ENCODE measurements around the gene CTNNA3. TPM values are rescaled to one million over a fixed set of nuclear protein-coding genes. Genes with fewer than 3 reads are reported as not detected.

CTNNA3 gene
- total RNA-seq, 2 donors from 2014 or later = 0.37 to 1.1 TPM

DNA sequence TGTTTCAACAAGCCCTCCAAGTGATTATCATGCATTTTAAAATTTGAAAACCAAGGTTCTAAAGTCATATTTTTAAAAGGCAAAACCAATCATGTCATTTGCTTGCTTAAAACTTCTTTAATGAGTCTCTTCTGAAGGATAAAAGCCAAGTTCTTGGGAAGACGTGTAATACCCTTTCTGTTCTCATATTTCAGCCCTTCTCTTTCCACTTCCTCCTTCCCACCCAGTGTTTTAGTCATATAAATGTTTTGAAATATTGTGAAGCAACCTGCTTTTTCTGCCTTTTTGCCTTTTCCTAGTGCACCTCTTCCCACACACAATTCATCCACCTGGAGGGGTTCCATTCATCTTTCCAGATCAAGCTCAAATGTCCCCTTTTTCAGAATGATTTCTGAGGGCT is 981.3 kb downstream of the CTNNA3 start:
- Histone ChIP-seq H3K36me3 (no peaks in the 10 kb centered on the region), H3K9me3 (no peaks in the 10 kb centered on the region), H3K4me1 (peaks cover 5% of the 10 kb centered on the region), H3K9ac (ENCODE audit: low read depth in 2 of 2, low read length in 2 of 2) (no peak overlapping the region), H3K27me3 (no peaks in the 10 kb centered on the region), H3K4me3 (no peak overlapping the region), H3K27ac (no peak overlapping the region)
- no peak for TF ChIP-seq CTCF (IDR thresholded peaks at IDR 0.05)
- no peak for DNase-seq
- intact Hi-C loops (cut with DNase I) = no loop called here

DNA sequence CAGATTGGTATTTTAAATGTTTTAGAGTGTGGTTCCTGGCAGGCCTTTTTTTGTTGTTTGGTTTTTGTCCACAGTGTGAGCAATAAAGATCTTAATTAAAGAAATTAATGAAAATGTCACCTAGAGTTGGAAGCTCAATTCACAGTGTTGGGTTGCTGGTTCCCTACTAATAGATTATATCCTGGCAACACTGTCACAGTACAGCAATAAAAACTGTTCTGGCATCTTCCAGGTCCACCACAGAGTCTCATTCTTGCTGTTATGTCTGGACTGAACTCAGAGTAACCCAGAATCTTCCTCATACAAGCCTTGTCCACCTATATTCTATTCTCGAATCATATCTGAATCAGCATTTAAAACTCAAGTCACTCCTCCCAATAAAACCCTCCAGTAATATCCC is 982.6 kb downstream of the CTNNA3 start:
- Histone ChIP-seq H3K9me3 (no peaks in the 10 kb centered on the region), H3K27ac (no peak overlapping the region), H3K36me3 (no peaks in the 10 kb centered on the region), H3K27me3 (no peaks in the 10 kb centered on the region), H3K4me3 (no peak overlapping the region), H3K4me1 (peaks cover 5% of the 10 kb centered on the region), H3K9ac (ENCODE audit: low read depth in 2 of 2, low read length in 2 of 2) (no peak overlapping the region)
- no peak for DNase-seq
- intact Hi-C loops (cut with DNase I) = no loop called here
- TF ChIP-seq CTCF (IDR thresholded peaks at IDR 0.05) = no peak

- no peaks in the 10 kb centered on the region for H3K36me3 ChIP-seq
- no peaks in the 10 kb centered on the region for H3K9me3 ChIP-seq
- H3K27me3 ChIP-seq = no peaks in the 10 kb centered on the region
- H3K27ac ChIP-seq = no peak overlapping the region
- H3K4me1 ChIP-seq = no peaks in the 10 kb centered on the region
- no peak overlapping the region for H3K4me3 ChIP-seq
- TF ChIP-seq CTCF (IDR thresholded peaks at IDR 0.05) = no peak
- no peak overlapping the region for H3K9ac ChIP-seq (ENCODE audit: low read depth in 2 of 2, low read length in 2 of 2)
- no peak for DNase-seq
- intact Hi-C loops (cut with DNase I) = no loop called here
Measured at GRCh38 chr10:66698069-66698468, 997.9 kb downstream of the CTNNA3 start.

DNA sequence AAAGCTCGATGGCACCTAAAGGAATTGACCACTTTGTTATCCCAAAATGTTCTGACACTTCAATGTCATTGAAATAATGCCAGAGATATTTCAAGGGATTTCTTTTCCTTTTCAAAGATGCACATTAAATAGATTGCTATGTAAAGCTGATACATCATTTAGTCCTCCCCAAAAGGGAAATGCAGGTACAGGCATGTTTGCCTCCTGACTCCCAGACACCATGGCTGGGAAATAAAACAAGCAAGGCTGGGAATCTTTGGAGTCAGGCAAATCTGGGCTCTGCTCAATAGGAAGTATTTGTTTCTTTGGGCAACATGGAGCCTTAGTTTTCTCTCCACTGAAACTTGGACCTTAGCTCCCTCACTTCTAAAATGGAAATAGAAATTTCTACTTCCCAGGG is 1000.9 kb downstream of the CTNNA3 start:
- H3K27ac ChIP-seq = no peak overlapping the region
- DNase-seq = no peak
- H3K9me3 ChIP-seq = no peaks in the 10 kb centered on the region
- no peaks in the 10 kb centered on the region for H3K4me1 ChIP-seq
- intact Hi-C loops (cut with DNase I) = no loop called here
- H3K27me3 ChIP-seq = no peaks in the 10 kb centered on the region
- H3K36me3 ChIP-seq = no peaks in the 10 kb centered on the region
- no peak overlapping the region for H3K4me3 ChIP-seq
- no peak overlapping the region for H3K9ac ChIP-seq (ENCODE audit: low read depth in 2 of 2, low read length in 2 of 2)
- no peak for TF ChIP-seq CTCF (IDR thresholded peaks at IDR 0.05)

- Histone ChIP-seq H3K4me1 (no peaks in the 10 kb centered on the region), H3K36me3 (no peaks in the 10 kb centered on the region), H3K9me3 (no peaks in the 10 kb centered on the region), H3K27ac (no peak overlapping the region), H3K4me3 (no peak overlapping the region), H3K9ac (ENCODE audit: low read depth in 2 of 2, low read length in 2 of 2) (no peak overlapping the region), H3K27me3 (no peaks in the 10 kb centered on the region)
- intact Hi-C loops (cut with DNase I) = no loop called here
- no peak for TF ChIP-seq CTCF (IDR thresholded peaks at IDR 0.05)
- no peak for DNase-seq
Measured at GRCh38 chr10:66684581-66684980, 1011.4 kb downstream of the CTNNA3 start.

GRCh38 chr10:66680886-66681285 is 1015.1 kb downstream of the CTNNA3 start:
- Histone ChIP-seq H3K9ac (ENCODE audit: low read depth in 2 of 2, low read length in 2 of 2) (no peak overlapping the region), H3K27me3 (no peaks in the 10 kb centered on the region), H3K27ac (no peak overlapping the region), H3K36me3 (no peaks in the 10 kb centered on the region), H3K9me3 (no peaks in the 10 kb centered on the region), H3K4me3 (no peak overlapping the region), H3K4me1 (no peaks in the 10 kb centered on the region)
- DNase-seq = no peak
- intact Hi-C loops (cut with DNase I) = no loop called here
- no peak for TF ChIP-seq CTCF (IDR thresholded peaks at IDR 0.05)

Data from colonic mucosa (tissue), 4 donors.